K562 (cell line): ENCODE results near the gene RUFY2. TPM values are rescaled to one million over a fixed set of nuclear protein-coding genes. Genes with fewer than 3 reads are reported as not detected.

Source experiments
- ATAC-seq: fragments of 200-7000 bp; cut with Tn5 transposase; 3 replicates; pipeline ENCODE4 v1.9.1; 2020; ENCODE audit warnings: moderate library complexity
- BruUV-seq: library from RNA; stranded (reverse); fragments of 400-500 nt; replicated peaks from 2 replicates; lab custom pipeline; 2021; lab: Mats Ljungman, UMichigan
- CTCF ChIA-PET: fragments of 300-600 bp; formaldehyde crosslinking; extraction: SDS; loops from one replicate; lab custom pipeline; 2021; ENCODE audit warnings: low intra/inter-chr PET ratio; lab: Yijun Ruan, JAX
- POLR2A ChIA-PET: fragments of 300-600, 350-650 bp; sonication (Branson Sonifier 250); formaldehyde crosslinking; extraction: SDS; loops from one replicate; lab custom pipeline; 2021; ENCODE audit warnings: antibody characterized with exemption, inconsistent platforms; lab: Yijun Ruan, JAX
- DNase-seq, 4 experiments: peaks; one replicate each; pipeline versions ENCODE4 v3.0.0 to v3.0.0-alpha.2; 2011 to 2018; ENCODE audit warnings: low spot score in 3 of 4, mixed read lengths in 3 of 4; ENCODE audit errors: extremely low read depth in 1 of 4
- FAIRE-seq: peaks from 2 replicates; lab custom pipeline; 2011; peaks lifted over from hg19 to GRCh38; lab: Jason Lieb, UNC
- H2AFZ ChIP-seq: 2 replicates; pipeline ENCODE4 v1.6.0; 2011; ENCODE audit warnings: low read depth, low read length, control low read depth, inconsistent platforms
- H3K27ac ChIP-seq: fragments of 200-600 bp; 3 replicates; pipeline ENCODE4 v1.8.0; 2011; ENCODE audit warnings: low read depth, mild to moderate bottlenecking, control low read depth, inconsistent platforms, low read length, moderate library complexity, mixed read lengths; ENCODE audit errors: extremely low read depth
- H3K27me3 ChIP-seq, 2 experiments: fragments of 300-600 bp in 1 of 2; 2 replicates in 1 of 2; 3 replicates in 1 of 2; pipeline versions ENCODE4 v1.6.0 to v1.8.0; 2011; ENCODE audit warnings: inconsistent platforms in 2 of 2, low read length in 2 of 2, mild to moderate bottlenecking in 1 of 2, mixed read lengths in 1 of 2, moderate library complexity in 1 of 2; ENCODE audit not compliant: control insufficient read depth in 2 of 2, insufficient read depth in 2 of 2
- H3K36me3 ChIP-seq: fragments of 300-600 bp; 3 replicates; pipeline ENCODE4 v1.8.0; 2011; ENCODE audit warnings: mild to moderate bottlenecking, low read length, inconsistent platforms; ENCODE audit not compliant: control insufficient read depth, insufficient read depth
- H3K4me1 ChIP-seq, 2 experiments: fragments of 200-600 bp in 1 of 2; replicated peaks in 1 of 2; 2 replicates in 1 of 2; 3 replicates in 1 of 2; pipeline versions ENCODE4 v1.5.1 to v1.8.0; 2011; ENCODE audit warnings: inconsistent platforms in 2 of 2, low read length in 2 of 2, mild to moderate bottlenecking in 1 of 2, mixed read lengths in 1 of 2, moderate library complexity in 1 of 2; ENCODE audit not compliant: control insufficient read depth in 2 of 2, insufficient read depth in 2 of 2
- H3K4me2 ChIP-seq: 2 replicates; pipeline ENCODE4 v1.6.1; 2011; ENCODE audit warnings: low read length, control low read depth, inconsistent platforms, mixed read lengths; ENCODE audit not compliant: insufficient read depth
- H3K4me3 ChIP-seq: fragments of 200-600 bp; sonication (generic), shearing (Covaris generic); 2 replicates; pipeline ENCODE4 v1.5.1; 2016; ENCODE audit warnings: control low read depth, inconsistent platforms
- H3K79me2 ChIP-seq: fragments of 200-600 bp; 3 replicates; pipeline ENCODE4 v1.8.0; 2011; ENCODE audit warnings: low read length, inconsistent platforms; ENCODE audit not compliant: control insufficient read depth, insufficient read depth
- H3K9ac ChIP-seq, 2 experiments: 2 replicates each; pipeline versions ENCODE4 v1.6.0 to v1.6.1; 2011; ENCODE audit warnings: low read depth in 2 of 2, low read length in 2 of 2, control low read depth in 1 of 2, inconsistent platforms in 1 of 2, mild to moderate bottlenecking in 1 of 2, mixed read lengths in 1 of 2; ENCODE audit not compliant: insufficient read depth in 1 of 2
- H3K9me1 ChIP-seq: one replicate; pipeline ENCODE4 v1.6.0; 2011; ENCODE audit warnings: inconsistent platforms, mild to moderate bottlenecking, low read length, moderate library complexity; ENCODE audit not compliant: control insufficient read depth, insufficient read depth
- H3K9me3 ChIP-seq: replicated peaks from 2 replicates; pipeline ENCODE4 v1.5.1; 2011; ENCODE audit warnings: low read depth, low read length, inconsistent platforms; ENCODE audit not compliant: control insufficient read depth, insufficient read depth
- H4K20me1 ChIP-seq: replicated peaks from 2 replicates; pipeline ENCODE4 v1.6.1; 2011; ENCODE audit warnings: low read length, inconsistent platforms, mixed read lengths; ENCODE audit not compliant: control insufficient read depth, insufficient read depth
- CCNT2 ChIP-seq: IDR thresholded peaks from 2 replicates; pipeline ENCODE4 v1.6.1; 2011; ENCODE audit warnings: borderline replicate concordance, low read depth, mild to moderate bottlenecking, moderate library complexity, mixed read lengths, low read length; ENCODE audit not compliant: insufficient read length; ENCODE audit errors: extremely low read depth
- CEBPG ChIP-seq, 3 experiments: fragments of 200-800 bp in 1 of 3; sonication (Bioruptor generic) in 1 of 3; sonication (generic) in 1 of 3; formaldehyde crosslinking in 1 of 3; IDR thresholded peaks in 2 of 3; conservative IDR thresholded peaks in 1 of 3; 2 replicates each; pipeline versions ENCODE4 v1.6.1 to v1.8.0; 2016 to 2022; ENCODE audit warnings: missing compliant biosample characterization in 2 of 3, missing genetic modification characterization in 2 of 3, mild to moderate bottlenecking in 1 of 3, missing genetic modification reagents in 1 of 3
- GABPB1 ChIP-seq: sonication (generic); formaldehyde crosslinking; IDR thresholded peaks from 2 replicates; pipeline ENCODE4 v1.8.0; 2022; ENCODE audit warnings: mild to moderate bottlenecking, missing genetic modification reagents
- HDAC2 ChIP-seq: fragments of 450-650 bp; IDR thresholded peaks from 2 replicates; pipeline ENCODE4 v1.6.1; 2016; ENCODE audit warnings: mild to moderate bottlenecking
- HLTF ChIP-seq: fragments of 450-650 bp; IDR thresholded peaks from 2 replicates; pipeline ENCODE4 v1.6.1; 2016
- IRF9 ChIP-seq: fragments of 450-650 bp; IDR thresholded peaks from 2 replicates; pipeline ENCODE4 v1.6.1; 2016; ENCODE audit warnings: missing biosample characterization, missing genetic modification characterization
- LEF1 ChIP-seq: fragments of 450-650 bp; IDR thresholded peaks from 2 replicates; pipeline ENCODE4 v1.6.1; 2016; ENCODE audit warnings: mild to moderate bottlenecking
- POLR2AphosphoS5 ChIP-seq: IDR thresholded peaks from 2 replicates; pipeline ENCODE4 v1.6.1; 2011; ENCODE audit warnings: mild to moderate bottlenecking, low read depth, low read length, moderate library complexity; ENCODE audit not compliant: control insufficient read depth, insufficient read depth
- RBFOX2 ChIP-seq: fragments of 200-400 bp; formaldehyde crosslinking; IDR thresholded peaks from 2 replicates; pipeline ENCODE4 v1.6.1; 2017; ENCODE audit warnings: low read depth, mild to moderate bottlenecking, low read length, moderate library complexity
- RBM22 ChIP-seq: fragments of 200-400 bp; formaldehyde crosslinking; IDR thresholded peaks from 2 replicates; pipeline ENCODE4 v1.6.1; 2018; ENCODE audit warnings: low read length, low read depth; ENCODE audit not compliant: poor library complexity, severe bottlenecking
- RNF2 ChIP-seq: sonication (generic); IDR thresholded peaks from 2 replicates; pipeline ENCODE4 v1.6.1; 2016
- SAP30 ChIP-seq: fragments of 200-600 bp; sonication (generic); IDR thresholded peaks from 2 replicates; pipeline ENCODE4 v1.6.1; 2012; ENCODE audit warnings: borderline replicate concordance, low read depth, mild to moderate bottlenecking, moderate library complexity, low read length, control low read depth, inconsistent platforms; ENCODE audit not compliant: insufficient read depth, poor library complexity, severe bottlenecking
- ZZZ3 ChIP-seq: fragments of 450-650 bp; IDR thresholded peaks from 2 replicates; pipeline ENCODE4 v1.6.1; 2016; ENCODE audit warnings: antibody characterized with exemption, mild to moderate bottlenecking, moderate library complexity
- WGBS: fragments of 100-300 bp; shearing (Covaris generic); methylation state at CpG from one replicate; pipeline ENCODE4 v1.1.6; 2016; ENCODE audit warnings: low coverage, mixed read lengths; ENCODE audit not compliant: insufficient coverage; ENCODE audit errors: missing lambda C conversion rate; 5-methylcytosine and 5-hydroxymethylcytosine counted together
- in situ Hi-C: fragments of 300-500 bp; cut with MboI; formaldehyde crosslinking; loops from 4 replicates; pipeline ENCODE4 v1.15.0; 2018; ENCODE audit warnings: inconsistent platforms, mixed read lengths
- intact Hi-C: fragments of 100-400 bp; cut with micrococcal nuclease; formaldehyde crosslinking; loops from 2 replicates; pipeline ENCODE4 v1.14.2; 2022
- polyA plus RNA-seq, 8 experiments: library from polyadenylated mRNA; depleted of rRNA in 4 of 8; stranded (reverse) in 5 of 8; unstranded in 3 of 8; fragments of >200 nt; fragmentation: Nextera tagmentation in 2 of 8; fragmentation: Illumina TruSeq in 1 of 8; extraction: Ambion mirVana in 2 of 8; extraction: Trizol in 1 of 8; gene quantifications; 2 replicates each; pipeline versions ENCODE4 v1.2.1 to v1.2.3, GENCODE V29; 2011 to 2014; ENCODE audit warnings: inconsistent platforms in 1 of 8, missing spikeins in 1 of 8
- total RNA-seq, 7 experiments: library from RNA; depleted of rRNA in 6 of 7; stranded (reverse); fragments of >200 nt in 6 of 7; fragmentation: Illumina TruSeq in 2 of 7; extraction: Trizol in 2 of 7; gene quantifications; 2 replicates each; pipeline versions ENCODE4 v1.2.1 to v1.2.3, GENCODE V29; 2011 to 2021; ENCODE audit warnings: low replicate concordance in 1 of 7

RUFY2 gene
- total and polyA plus RNA-seq, 9 of the 15 experiments (the other 6 are each of a cell fraction or from before 2014, with no cell fraction given): 3.7 to 20.1 (median 12.6) TPM

GRCh38 chr10:68340358-68341080 lies 66.6 kb downstream of the RUFY2 start:
- BruUV-seq: no TSS peak

GRCh38 chr10:68336754-68337351 lies 70.2 kb downstream of the RUFY2 start:
- FAIRE-seq (no peak), DNase-seq (no peak), ATAC-seq (no peak)
- 77% methylated on average over 7 of the region's 7 CpGs for WGBS
- 0 out of 2 replicates have a peak overlapping the region, but pooled peaks have one; percentile 24 for H3K4me2 ChIP-seq
- H2AFZ ChIP-seq: no peak overlapping the region
- H3K27ac ChIP-seq: no peak overlapping the region
- in situ Hi-C loops: no loop called here
- H3K4me3 ChIP-seq: no peak overlapping the region
- H4K20me1 ChIP-seq: peaks cover 31% of the 10 kb centered on the region
- POLR2A ChIA-PET: interaction anchor here (5.4 kb wide), 1 partner anchor 9 kb away, joined by 104 read pairs; no protein-coding TSS in a partner anchor
- H3K79me2 ChIP-seq: peaks cover 99% of the 10 kb centered on the region
- H3K9me3 ChIP-seq: no peaks in the 10 kb centered on the region
- no TSS peak for BruUV-seq
- H3K36me3 ChIP-seq: peaks cover 88% of the 10 kb centered on the region
- CTCF ChIA-PET: interaction anchor here (0.8 kb wide), 1 partner anchor 28 kb away, joined by 3 read pairs; no protein-coding TSS in a partner anchor
- peaks cover 7% of the 10 kb centered on the region for H3K9me1 ChIP-seq
- H3K27me3 ChIP-seq: no peaks in the 10 kb centered on the region
- intact Hi-C loops: loop anchor here (10.0 kb wide), 1 partner anchor 542 kb away; no protein-coding TSS in a partner anchor
- no peak overlapping the region; a peak in 1 of 4 replicates for H3K9ac ChIP-seq
- peaks cover 0 to 14% of the 10 kb centered on the region in 2 experiments; a peak in 1 of 5 replicates for H3K4me1 ChIP-seq
- peak; percentile 33; the same call in 1 of the 2 replicates for TF ChIP-seq POLR2AphosphoS5
- 0 out of 2 replicates have a peak, but pooled peaks have one; percentile 18 for TF ChIP-seq IRF9 (tag)
- no peak for TF ChIP-seq GABPB1
- TF ChIP-seq CEBPG (CRISPR knock-in tag; IDR thresholded peaks at IDR 0.05): no peak
- TF ChIP-seq CEBPG (tag; conservative IDR thresholded peaks at IDR 0.05 in 1 of 2, IDR thresholded peaks at IDR 0.05 in 1 of 2): peak; percentile 26 to 63; a peak in 2 of 4 replicates
- TF ChIP-seq LEF1: no peak
- TF ChIP-seq RNF2: no peak
- no peak for TF ChIP-seq SAP30
- TF ChIP-seq HDAC2: no peak
- no peak for TF ChIP-seq CCNT2
- peak; percentile 27; the same call in 1 of the 2 replicates for TF ChIP-seq RBFOX2

More at GRCh38 chr10:68340358-68341080, 66.6 kb downstream of the RUFY2 start:
- Histone ChIP-seq H3K4me1 (peaks cover 0 to 13% of the 10 kb centered on the region in 2 experiments; a peak in 1 of 5 replicates), H3K9me3 (no peaks in the 10 kb centered on the region), H3K4me3 (no peak overlapping the region), H3K36me3 (peaks cover 100% of the 10 kb centered on the region), H3K27ac (no peak overlapping the region), H3K9me1 (peaks cover 7% of the 10 kb centered on the region), H4K20me1 (peaks cover 17% of the 10 kb centered on the region)
- intact Hi-C loops: no loop called here
- in situ Hi-C loops: no loop called here
- FAIRE-seq (no peak), DNase-seq (no peak)
- TF ChIP-seq RBM22 (peak; percentile 23), HLTF (no peak), ZZZ3 (0 out of 2 replicates have a peak, but pooled peaks have one; percentile 43)
- TF ChIP-seq, all 486 proteins: peak for 2
- Histone ChIP-seq H3K79me2 (peaks cover 65% of the 10 kb centered on the region), H2AFZ (no peak overlapping the region), H3K27me3 (no peaks in the 10 kb centered on the region), H3K4me2 (no peak overlapping the region), H3K9ac (no peak overlapping the region)
- CTCF ChIA-PET: no interaction called here
- ATAC-seq: no peak
- POLR2A ChIA-PET: interaction anchor here (1.1 to 1.6 kb wide), 3 partner anchors 8 to 12 kb away, joined by 5 to 11 read pairs (median 11); partner anchors contain the start of genes HNRNPH3 and PBLD
- WGBS: 94% methylated on average over 8 of the region's 8 CpGs
